Stimulated activated CD4-positive, alpha-beta T cell treated with anti-CD3 and anti-CD28 coated beads, Interleukin-4, amount 100 ng/mL, for 48 hours (primary cell): Measurements from ENCODE around the gene MRGPRX3.
"Not testable (repeated sequence)": the region's sequence is repeated elsewhere in the genome, so short reads cannot be mapped to it uniquely, and the experiment has no call there.

Experiments used
- DNase-seq, 2 donors: peaks; one replicate each; pipeline ENCODE4 v3.0.0-alpha.2; 2020; ENCODE audit warnings: low read depth in 2 of 2

MRGPRX3 gene

GRCh38 chr11:18132341-18132740, at the start of gene MRGPRX3:
TSS of gene MRGPRX3 (plus strand) at chr11:18132571. CDS start at chr11:18137203, 4,632 bp downstream.
- DNase-seq, result no peak

GRCh38 chr11:18088366-18088765, 44.0 kb upstream of the MRGPRX3 start:
- no peak for DNase-seq

- no peak for DNase-seq
Observed at GRCh38 chr11:18088966-18089365, 43.4 kb upstream of the MRGPRX3 start.

- DNase-seq, result no peak
Observed at GRCh38 chr11:18091731-18092130, 40.6 kb upstream of the MRGPRX3 start.

- no peak for DNase-seq
Observed at GRCh38 chr11:18093959-18094358, 38.4 kb upstream of the MRGPRX3 start.

GRCh38 chr11:18100926-18101656, 31.3 kb upstream of the MRGPRX3 start:
- no peak for DNase-seq

GRCh38 chr11:18105086-18105801, 27.1 kb upstream of the MRGPRX3 start:
- no peak for DNase-seq

- DNase-seq, result peak; percentile 89 to 95
Observed at GRCh38 chr11:18105802-18106574, 26.4 kb upstream of the MRGPRX3 start, which contains the start of gene SAAL1. TSS of gene SAAL1 (minus strand) at chr11:18106082. CDS start at chr11:18106041, 41 bp downstream.

GRCh38 chr11:18106688-18107087, 25.7 kb upstream of the MRGPRX3 start:
- DNase-seq, result no peak

- DNase-seq, result no peak
Observed at GRCh38 chr11:18108254-18108653, 24.1 kb upstream of the MRGPRX3 start.

- DNase-seq, result no peak
Observed at GRCh38 chr11:18111005-18111404, 21.4 kb upstream of the MRGPRX3 start.

GRCh38 chr11:18115360-18116127, 16.8 kb upstream of the MRGPRX3 start:
- peak; percentile 46 to 55 for DNase-seq

- not testable (repeated sequence) for DNase-seq
Observed at GRCh38 chr11:18121331-18121828, 11.0 kb upstream of the MRGPRX3 start.

- DNase-seq, result not testable (repeated sequence)
Observed at GRCh38 chr11:18131115-18131514, 1.3 kb upstream of the MRGPRX3 start.

- no peak for DNase-seq
Observed at GRCh38 chr11:18135308-18135707, 2.9 kb downstream of the MRGPRX3 start.

- DNase-seq, result no peak
Observed at GRCh38 chr11:18137186-18137800, 4.9 kb downstream of the MRGPRX3 start.

- DNase-seq, result no peak
Observed at GRCh38 chr11:18140145-18140544, 7.8 kb downstream of the MRGPRX3 start.

- no peak for DNase-seq
Observed at GRCh38 chr11:18144243-18144642, 11.9 kb downstream of the MRGPRX3 start.

- no peak for DNase-seq
Observed at GRCh38 chr11:18145025-18145424, 12.7 kb downstream of the MRGPRX3 start.

GRCh38 chr11:18145837-18146236, 13.5 kb downstream of the MRGPRX3 start:
- DNase-seq, result no peak

GRCh38 chr11:18151581-18151980, 19.2 kb downstream of the MRGPRX3 start:
- DNase-seq, result no peak
